GM12891 (cell line): ENCODE measurements around the gene GREM2.

ENCODE experiments used
- DNase-seq: peaks from one replicate; pipeline ENCODE4 v3.0.0; 2011; ENCODE audit warnings: low spot score; ENCODE audit not compliant: insufficient read length
- FAIRE-seq: peaks from 2 replicates; lab custom pipeline; 2011; peaks lifted over from hg19 to GRCh38; lab: Jason Lieb, UNC
- PAX5 ChIP-seq: IDR thresholded peaks from 2 replicates; pipeline ENCODE4 v1.6.1; 2011; ENCODE audit warnings: low read length, moderate library complexity, mild to moderate bottlenecking; ENCODE audit not compliant: insufficient read depth, severe bottlenecking
- POLR2A ChIP-seq: IDR thresholded peaks from 2 replicates; pipeline ENCODE4 v1.6.1; 2011; ENCODE audit warnings: low read depth, low read length, control low read depth
- POLR2AphosphoS5 ChIP-seq: IDR thresholded peaks from 2 replicates; pipeline ENCODE4 v1.6.1; 2011; ENCODE audit warnings: low read depth, low read length, control low read depth
- POU2F2 ChIP-seq: IDR thresholded peaks from 2 replicates; pipeline ENCODE4 v1.6.1; 2011; ENCODE audit warnings: low read depth, mild to moderate bottlenecking, control low read depth, low read length, moderate library complexity
- SPI1 ChIP-seq: IDR thresholded peaks from 2 replicates; pipeline ENCODE4 v1.6.1; 2011; ENCODE audit warnings: low read depth, low read length, control low read depth
- TAF1 ChIP-seq: IDR thresholded peaks from 2 replicates; pipeline ENCODE4 v1.6.1; 2011; ENCODE audit warnings: low read depth, low read length, control low read depth

GREM2 gene

DNA sequence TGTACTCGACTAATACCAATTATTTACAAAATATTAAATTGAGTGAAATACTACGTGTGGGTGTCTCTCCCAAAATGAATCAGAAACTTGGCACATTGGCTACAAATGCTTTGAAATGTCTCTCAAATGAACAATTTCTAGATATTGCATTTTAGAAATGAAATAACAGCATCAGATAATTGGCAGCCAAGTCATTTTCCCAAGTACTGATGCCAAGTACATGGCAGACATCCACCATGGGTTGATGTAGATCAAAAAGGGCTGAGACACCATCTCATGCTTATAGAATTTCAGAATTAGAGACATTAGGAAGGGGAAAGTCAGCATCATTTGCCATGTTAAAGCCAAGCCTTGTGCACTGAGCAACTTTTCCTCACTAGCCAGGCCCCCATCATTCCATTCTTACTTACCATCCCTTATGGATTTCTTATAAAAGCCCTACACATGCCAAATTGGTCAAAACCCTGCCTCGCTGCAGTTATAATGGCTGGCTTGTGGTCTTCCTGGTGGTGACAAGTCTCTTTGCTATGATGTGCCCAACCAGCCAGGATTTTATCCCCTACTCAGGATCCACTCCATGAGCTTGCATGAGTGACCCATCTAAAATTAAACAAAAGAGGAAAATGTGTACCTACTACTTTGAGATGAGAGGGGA lies 73.1 kb downstream of the GREM2 start:
- DNase-seq (no peak), FAIRE-seq (no peak)
- no peak for TF ChIP-seq POLR2A
- TF ChIP-seq PAX5 = no peak
- TF ChIP-seq POU2F2 = no peak
- TF ChIP-seq SPI1 = no peak
- no peak for TF ChIP-seq POLR2AphosphoS5
- TF ChIP-seq TAF1 = no peak

DNA sequence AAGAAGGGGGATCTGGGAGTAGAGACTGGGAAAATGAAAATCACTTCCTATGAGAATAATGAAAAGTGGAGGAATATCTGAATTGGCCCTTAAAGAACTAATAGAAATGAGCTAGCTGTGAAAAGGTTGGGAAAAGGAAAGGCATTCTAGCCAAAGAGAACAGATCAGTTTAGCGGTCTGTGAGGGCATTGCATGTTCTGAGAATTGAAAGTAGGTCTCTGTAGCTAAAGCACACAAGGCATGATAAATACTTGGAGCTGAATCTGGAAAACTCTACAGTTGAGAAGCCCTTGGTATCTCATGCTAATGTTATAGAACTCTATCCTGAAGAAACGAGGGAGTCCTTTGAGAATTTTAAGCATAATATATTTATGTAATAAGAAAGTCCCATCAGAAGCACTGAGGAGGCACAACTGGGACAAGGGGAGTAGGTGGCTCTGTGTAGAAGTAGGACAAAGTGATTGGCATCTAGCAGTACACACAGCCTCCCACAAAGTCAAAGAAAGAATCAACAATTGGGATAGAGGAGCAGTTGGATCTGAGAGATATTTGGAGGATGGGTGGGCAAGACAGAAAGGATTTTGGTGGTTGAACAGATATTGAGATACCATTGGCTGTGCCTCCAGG lies 78.7 kb downstream of the GREM2 start:
- DNase-seq (no peak), FAIRE-seq (no peak)
- no peak for TF ChIP-seq POLR2AphosphoS5
- no peak for TF ChIP-seq SPI1
- no peak for TF ChIP-seq PAX5
- no peak for TF ChIP-seq POLR2A
- no peak for TF ChIP-seq POU2F2
- TF ChIP-seq TAF1 = no peak

DNA sequence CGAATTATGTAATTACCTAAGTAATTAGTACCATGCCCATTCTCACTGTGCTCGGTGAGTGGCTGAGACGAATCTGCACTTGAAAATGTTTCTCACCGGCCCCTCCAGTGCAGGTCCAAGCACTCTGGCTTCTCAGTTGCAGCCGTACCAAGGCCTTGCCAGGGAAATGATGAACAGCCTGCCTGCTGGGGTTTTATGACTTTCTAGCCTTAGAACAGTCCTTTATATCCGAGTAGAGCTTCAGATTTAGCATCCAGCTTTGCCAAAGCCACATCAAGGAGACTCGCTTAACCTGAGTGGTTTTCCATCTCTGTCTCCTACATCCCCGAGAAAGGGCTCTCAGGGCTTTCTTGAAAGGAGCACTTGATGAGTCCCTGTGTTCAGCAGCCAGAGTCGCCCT lies 83.4 kb downstream of the GREM2 start:
- TF ChIP-seq PAX5 = no peak
- no peak for TF ChIP-seq SPI1
- TF ChIP-seq TAF1 = no peak
- FAIRE-seq = no peak
- DNase-seq = no peak

DNA sequence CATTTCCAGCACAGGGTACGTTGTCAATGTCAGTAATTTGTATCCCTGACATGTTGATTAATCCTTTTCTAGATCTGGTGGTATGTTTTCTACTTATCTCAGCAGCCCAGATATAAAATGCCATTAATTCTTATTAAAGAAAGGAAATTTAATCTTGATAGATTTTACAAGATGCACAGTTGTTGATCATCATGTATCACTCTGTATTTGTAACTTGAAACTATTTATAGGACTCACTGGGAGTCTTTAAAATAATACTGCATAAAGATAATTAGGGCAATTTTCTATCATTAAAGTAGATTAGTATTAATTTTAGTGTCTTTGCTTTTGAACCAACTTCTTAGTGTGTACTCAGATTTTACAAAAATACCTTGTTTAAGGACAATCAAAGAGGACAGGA lies 84.9 kb downstream of the GREM2 start:
- no peak for DNase-seq
- TF ChIP-seq POU2F2 (no peak), TAF1 (no peak), POLR2AphosphoS5 (no peak), PAX5 (no peak), POLR2A (no peak), SPI1 (no peak)
- FAIRE-seq = no peak

DNA sequence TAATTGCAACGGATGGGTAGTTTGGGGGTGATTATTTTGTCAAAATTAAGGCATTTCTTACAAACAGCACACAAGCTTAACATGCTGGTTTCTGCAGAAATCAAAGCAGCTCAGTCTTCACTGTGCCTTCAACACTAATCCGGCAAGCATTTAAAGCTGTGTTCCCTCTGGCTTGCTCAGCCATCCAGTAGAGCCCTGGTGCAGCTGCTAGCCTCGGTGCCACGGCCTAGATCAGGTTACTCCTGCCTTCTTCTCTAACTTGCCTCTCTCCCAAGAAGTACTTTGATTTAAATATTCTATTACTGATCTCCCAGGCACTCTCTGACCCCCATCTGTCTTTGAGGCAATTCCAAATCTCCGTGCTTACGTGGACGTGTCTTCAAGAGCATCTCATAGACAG lies 85.6 kb downstream of the GREM2 start:
- no peak for DNase-seq
- TF ChIP-seq POLR2A (no peak), PAX5 (no peak), TAF1 (no peak), POU2F2 (no peak), POLR2AphosphoS5 (no peak), SPI1 (no peak)
- FAIRE-seq = no peak

DNA sequence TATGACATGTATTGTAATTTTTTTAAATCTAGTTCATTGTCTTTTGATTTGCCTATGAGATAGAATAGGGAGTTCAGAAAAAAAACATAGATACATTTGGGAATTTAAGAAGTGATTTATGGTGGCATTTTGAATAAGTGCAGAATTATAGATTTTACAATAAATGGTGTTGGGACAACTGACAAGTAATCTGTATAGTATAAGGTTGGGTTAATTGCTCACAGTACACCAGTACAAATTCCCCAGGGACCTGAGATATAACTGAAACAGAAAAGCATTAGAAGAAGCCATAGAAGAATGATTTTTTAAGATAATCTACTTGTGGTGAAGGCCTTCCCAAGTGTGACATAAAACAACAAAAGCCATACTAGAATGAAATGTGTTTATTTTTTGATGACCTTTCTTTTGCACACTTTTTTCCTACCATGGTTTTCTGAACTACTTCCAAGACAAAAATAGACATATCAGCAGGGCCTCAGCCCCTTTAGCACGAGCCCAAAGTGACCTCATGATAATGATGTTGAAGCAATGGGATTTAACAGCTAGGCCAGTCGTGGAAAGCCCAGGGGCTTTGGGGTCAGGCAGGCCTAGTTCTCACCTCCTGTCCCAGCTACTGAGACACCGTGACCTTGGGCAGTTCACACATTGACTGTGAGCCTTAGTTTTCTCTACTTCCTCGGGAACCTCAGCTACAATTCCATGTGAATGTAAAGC lies 87.4 kb downstream of the GREM2 start:
- TF ChIP-seq TAF1 (no peak), SPI1 (no peak), POLR2AphosphoS5 (no peak), POLR2A (no peak), POU2F2 (no peak), PAX5 (no peak)
- DNase-seq = no peak

DNA sequence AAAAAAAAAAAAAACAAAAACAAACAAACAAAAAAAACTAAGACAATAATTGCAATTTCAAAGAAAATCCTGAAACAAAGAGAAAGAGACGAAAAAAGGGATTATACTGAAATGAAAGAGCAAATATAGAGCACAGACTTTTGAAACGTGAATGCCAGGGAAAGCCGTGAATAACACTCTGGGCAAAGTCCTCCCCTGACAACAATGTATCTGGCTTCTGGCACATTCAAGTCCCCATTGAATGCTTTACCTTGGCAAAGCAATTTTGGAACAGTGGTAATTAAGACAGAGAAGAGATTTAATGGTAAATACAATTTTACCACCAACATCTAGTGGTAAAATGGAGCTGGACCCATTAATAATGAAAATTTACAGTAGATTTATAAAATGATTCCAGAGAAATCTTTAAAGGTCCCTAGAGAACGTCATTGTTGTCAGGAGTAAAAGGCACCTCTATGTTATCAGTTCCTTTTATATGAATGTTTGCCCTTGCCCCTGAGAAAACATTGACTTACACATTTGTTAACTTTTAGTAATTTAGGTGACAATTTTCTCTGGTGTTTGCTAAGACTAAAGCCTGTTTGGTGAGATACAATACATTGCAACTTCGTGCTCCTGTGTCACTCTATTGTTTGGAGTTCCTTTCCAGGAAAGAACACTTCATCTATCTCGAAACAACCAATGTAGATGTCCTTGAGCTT lies 89.7 kb downstream of the GREM2 start:
- TF ChIP-seq POU2F2 = no peak
- TF ChIP-seq SPI1 = no peak
- no peak for TF ChIP-seq TAF1
- no peak for TF ChIP-seq POLR2AphosphoS5
- no peak for TF ChIP-seq PAX5
- no peak for TF ChIP-seq POLR2A
- no peak for DNase-seq
- no peak for FAIRE-seq

More for the DNA sequence above, 87.4 kb downstream of the GREM2 start:
- FAIRE-seq = no peak

DNA sequence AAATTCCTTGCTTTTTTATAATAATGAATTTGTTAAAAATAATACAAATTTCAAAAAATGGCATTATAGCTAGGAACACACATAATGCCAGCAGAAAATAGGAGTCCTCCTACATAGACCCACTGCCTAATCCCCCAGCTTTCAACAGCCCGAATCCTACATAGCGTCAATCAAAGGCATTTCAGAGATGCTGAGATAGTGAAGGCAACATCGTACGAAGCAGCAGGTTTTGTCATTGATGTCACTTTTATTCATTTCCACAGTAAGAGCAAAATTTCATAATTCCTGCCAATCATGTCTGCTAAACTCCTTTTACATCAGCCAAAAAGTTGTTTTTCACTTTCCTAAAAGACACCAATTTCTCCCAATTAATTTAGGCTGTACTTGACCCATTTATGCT lies 94.1 kb downstream of the GREM2 start:
- no peak for FAIRE-seq
- no peak for DNase-seq
- no peak for TF ChIP-seq PAX5
- TF ChIP-seq SPI1 = no peak
- no peak for TF ChIP-seq TAF1
- no peak for TF ChIP-seq POLR2AphosphoS5
- TF ChIP-seq POU2F2 = no peak
- no peak for TF ChIP-seq POLR2A

DNA sequence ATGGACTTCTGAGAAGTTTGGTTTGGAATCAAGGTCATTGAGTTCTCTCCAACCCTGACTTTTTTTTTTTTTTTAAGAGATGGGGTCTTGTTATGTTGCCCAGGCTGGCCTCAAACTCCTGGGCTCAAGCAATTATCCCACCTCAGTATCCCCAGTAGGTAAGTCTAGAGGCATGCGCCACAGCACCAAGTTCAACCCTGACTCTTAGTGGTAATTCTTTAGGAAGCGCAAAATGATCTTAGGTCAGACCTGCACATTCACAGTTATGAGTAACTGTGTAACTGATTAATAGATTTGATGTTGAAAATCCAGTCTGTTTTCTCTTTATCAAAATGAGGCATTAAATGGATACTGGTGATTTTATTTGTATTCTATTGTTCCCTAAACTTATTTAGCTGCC lies 95.9 kb downstream of the GREM2 start:
- no peak for FAIRE-seq
- DNase-seq = no peak
- TF ChIP-seq PAX5 (no peak), POLR2A (no peak), TAF1 (no peak), POLR2AphosphoS5 (no peak), POU2F2 (no peak), SPI1 (no peak)
